Fibroblast of gingiva (primary cell): ENCODE results near the gene HBA1.
"Not testable (repeated sequence)": the region's sequence is repeated elsewhere in the genome, so short reads cannot be mapped to it uniquely, and the experiment has no call there.

Source experiments
- DNase-seq: peaks from one replicate; pipeline ENCODE4 v3.0.0-alpha.2; 2011; ENCODE audit warnings: low read depth

The HBA1 gene

DNA sequence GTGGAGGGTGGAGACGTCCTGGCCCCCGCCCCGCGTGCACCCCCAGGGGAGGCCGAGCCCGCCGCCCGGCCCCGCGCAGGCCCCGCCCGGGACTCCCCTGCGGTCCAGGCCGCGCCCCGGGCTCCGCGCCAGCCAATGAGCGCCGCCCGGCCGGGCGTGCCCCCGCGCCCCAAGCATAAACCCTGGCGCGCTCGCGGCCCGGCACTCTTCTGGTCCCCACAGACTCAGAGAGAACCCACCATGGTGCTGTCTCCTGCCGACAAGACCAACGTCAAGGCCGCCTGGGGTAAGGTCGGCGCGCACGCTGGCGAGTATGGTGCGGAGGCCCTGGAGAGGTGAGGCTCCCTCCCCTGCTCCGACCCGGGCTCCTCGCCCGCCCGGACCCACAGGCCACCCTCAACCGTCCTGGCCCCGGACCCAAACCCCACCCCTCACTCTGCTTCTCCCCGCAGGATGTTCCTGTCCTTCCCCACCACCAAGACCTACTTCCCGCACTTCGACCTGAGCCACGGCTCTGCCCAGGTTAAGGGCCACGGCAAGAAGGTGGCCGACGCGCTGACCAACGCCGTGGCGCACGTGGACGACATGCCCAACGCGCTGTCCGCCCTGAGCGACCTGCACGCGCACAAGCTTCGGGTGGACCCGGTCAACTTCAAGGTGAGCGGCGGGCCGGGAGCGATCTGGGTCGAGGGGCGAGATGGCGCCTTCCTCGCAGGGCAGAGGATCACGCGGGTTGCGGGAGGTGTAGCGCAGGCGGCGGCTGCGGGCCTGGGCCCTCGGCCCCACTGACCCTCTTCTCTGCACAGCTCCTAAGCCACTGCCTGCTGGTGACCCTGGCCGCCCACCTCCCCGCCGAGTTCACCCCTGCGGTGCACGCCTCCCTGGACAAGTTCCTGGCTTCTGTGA is at the start of gene HBA1:
HBA1 (plus strand) TSS at position 204 of the 906 bp plus-strand sequence; CDS start at position 241, 37 bp downstream.
- not testable (repeated sequence) for DNase-seq

DNA sequence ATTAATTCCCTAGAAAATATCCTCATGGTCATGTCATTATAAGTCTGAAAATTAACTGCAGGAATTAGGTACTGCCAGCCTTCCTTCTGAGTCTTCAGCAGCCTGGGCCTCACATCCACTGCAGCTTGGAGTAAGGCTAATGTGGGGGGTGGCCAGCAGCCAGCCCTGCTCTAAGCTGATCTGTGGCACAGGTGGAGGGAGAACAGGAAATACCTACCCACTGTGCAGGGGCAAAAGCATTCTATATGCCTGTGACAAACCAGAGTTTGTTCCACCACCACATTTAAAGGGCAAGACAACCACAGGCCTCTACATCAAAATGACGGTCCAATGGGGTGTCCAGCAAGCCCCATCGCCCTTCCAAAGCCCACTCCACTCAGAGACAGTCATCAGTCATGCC is 47.4 kb upstream of the HBA1 start:
- no peak for DNase-seq

DNA sequence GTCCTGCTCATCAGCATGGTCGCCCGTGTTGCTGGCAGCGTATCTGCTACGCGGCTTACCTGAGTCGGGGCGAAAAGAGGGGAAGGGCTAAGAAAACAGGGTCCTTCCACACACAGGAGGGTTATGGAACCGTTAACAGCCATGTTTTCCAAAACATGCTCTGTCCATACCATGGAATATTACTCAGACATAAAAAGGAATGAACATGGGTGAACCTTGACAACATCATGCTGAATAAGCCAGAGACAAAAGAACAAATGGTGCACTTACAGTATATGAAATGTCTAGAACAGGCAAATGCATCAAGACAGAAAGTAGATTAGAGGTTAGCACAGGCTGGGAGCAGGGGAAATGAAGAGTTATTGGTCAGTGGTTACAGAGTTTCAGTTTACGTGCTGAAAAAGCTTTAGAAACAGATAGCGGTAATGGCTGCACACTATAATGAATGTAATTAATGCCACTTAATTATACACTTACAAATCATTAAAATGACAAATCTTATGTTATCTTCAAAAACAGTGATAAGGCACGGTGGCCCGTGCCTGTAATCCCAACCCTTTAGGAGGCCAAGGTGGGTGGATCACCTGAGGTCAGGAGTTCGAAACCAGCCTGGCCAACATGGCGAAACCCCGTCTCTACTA is 45.8 kb upstream of the HBA1 start:
- no peak for DNase-seq

DNA sequence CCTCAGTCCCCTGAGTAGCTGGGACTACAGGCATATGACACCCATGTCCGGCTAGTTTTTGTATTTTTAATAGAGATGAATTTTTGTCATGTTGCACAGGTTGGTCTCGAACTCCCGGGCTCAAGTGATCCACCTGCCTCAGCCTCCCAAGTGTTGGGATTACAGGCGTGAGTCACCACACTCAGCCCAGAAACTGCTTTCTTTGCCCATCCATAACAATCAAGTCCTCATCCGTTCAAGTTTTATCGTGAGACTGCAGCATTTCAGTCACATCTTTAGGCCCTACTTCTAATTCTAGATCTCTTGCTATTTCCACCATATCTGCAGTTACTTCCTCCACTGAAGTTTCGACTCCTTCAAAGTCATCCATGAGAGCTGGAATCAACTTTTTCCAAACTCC is 44.4 kb upstream of the HBA1 start:
- no peak for DNase-seq

DNA sequence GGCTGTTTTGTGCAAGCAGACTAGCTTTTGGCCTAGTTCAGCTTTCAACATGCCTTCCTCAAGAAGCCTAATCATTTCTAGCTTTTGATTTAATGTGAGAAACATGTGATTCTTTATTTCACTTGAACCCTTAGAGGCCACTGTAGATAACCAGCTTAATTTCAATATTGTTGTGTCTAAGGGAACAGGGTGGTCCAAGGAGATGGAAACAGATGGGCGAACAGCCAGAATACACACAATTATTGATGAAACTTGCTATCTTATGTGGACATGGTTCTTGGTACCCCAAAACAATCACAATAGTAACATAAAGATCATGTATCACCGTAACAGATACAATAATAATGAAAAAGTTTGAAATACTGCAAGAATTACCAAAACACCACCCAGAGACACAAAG is 42.8 kb upstream of the HBA1 start:
- no peak for DNase-seq

DNA sequence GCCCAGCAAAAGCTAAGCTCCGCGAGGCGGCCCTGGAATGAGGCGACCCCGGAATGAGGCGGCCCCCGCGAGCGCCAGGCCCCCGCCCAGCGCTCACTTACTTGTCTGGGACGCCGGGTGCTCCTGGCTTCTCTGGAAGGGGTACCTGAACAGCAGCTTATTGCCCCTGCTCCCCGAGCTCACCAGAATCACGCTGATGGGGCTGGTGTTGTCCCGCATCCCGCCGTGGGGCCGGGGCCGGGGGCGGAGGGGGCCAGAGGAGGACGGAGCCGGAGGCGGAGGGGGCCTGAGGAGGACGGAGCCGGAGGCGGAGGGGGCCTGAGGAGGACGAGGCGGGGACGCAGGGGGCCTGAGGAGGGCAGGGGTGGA is 38.4 kb upstream of the HBA1 start:
- no peak for DNase-seq

DNA sequence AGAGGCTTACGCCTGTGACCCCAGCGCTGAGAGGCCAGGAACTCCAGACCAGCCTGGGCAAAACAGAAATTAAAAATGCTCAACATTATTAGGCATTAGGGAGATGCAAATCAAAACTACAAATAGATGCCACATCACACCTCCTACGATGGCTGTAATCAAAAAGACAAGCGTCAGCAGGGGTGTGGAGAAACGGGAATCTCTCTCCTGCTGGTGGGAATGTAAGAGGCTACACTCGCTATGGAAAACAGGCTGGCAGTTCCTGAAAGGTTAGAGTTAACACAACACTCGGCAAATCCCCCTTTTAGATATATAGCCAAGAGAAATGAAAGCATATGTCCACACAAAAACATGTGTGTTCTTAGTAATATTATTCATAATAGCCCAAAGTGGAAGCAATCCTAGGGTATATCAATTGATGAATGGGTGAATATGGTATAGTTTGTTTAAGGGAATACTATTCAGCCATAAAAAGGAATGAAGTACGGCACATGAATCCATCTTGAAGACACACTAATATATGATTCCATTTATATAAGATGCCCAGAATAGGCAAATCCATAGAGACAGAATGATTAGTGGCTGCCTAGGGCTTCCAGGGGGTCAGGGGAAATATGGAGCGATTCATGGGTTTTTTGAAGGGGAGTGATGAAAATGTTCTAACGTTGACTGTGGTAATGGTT is 36.2 kb upstream of the HBA1 start:
- no peak for DNase-seq

DNA sequence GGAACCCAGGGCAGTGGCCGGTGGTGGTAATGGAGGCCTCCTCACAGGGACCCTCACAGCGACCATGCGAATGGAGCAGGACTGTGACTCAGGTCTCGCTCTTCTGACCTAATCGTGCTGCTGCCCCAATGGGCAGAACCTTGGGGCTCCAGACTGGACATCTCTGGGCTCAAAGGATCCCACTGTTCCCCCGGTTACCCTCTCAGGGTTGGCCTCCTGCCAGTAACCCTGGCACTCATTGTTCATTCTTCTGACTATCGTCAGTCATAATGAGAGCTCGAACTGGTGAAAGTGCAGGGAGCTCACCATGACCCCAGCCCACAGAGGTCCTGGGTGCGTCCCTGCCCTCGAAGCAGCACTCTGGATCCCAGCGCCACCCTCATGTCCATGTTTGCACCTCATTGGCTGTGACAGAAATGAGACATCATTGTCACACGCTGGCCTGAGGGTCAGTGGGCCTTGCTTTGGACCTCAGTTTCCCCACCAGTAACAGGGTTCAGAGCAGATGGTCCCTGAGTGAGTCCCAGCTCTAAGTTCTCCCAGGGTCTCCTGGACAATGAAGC is 34.0 kb upstream of the HBA1 start:
- no peak for DNase-seq

DNA sequence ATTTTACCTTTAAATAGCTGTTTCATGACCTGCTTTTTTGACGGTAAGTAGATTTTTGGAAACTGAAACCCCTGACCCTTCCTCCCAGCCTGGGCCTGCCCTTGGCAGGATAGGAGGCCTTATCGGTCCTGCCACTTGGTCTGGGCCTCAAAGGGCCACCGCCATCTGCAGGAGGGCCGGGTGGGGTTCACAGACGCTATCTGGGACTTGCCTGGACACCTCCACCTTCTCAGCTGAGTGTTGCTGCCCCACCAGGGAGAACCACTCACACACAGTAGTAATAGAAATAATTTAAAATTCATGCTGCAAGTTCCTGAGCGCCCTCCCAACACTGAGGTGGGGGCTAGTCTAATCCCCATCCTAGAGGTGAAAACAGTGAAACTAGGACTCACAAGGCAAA is 33.4 kb upstream of the HBA1 start:
- DNase-seq: no peak

DNA sequence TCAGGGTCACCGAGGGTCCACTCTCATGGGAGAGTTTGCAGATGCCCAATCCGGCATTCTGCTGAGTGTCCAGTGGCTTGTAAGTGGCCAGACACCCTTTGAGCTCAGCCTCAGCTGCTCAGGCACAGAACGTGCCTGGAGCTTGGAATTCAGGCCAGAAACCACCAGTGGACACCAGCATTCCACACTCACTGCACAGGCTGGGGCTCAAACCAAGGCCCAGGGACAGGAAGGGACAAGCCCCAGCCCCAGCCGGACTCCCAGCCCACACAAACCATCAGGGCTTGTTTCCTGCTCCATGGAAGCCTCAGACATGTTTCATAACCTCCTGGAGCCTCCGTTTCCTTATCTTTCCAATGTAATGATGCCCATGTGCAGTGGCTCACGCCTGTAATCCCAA is 33.0 kb upstream of the HBA1 start:
- no peak for DNase-seq

DNA sequence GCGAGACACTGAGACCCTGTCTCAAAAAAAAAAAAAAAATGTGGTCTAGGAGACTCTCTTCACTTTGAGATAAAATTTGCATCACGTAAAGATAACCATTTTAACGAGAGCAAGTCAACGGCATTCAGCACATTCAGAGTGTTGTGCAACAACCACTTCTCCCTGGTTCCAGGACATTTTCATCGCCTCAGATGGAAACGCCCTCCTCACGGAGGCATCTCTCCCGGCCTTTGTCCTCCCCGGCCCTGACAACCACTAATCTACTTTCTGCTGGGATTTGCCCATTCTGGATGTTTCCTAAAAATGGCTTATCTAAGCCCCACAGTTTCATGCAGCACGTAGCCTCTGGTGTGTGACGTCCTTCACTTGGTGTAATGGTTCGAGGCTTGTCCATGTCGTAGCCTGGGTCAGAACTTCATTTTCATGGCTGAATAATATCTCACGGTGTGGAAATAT is 31.7 kb upstream of the HBA1 start:
- no peak for DNase-seq

DNA sequence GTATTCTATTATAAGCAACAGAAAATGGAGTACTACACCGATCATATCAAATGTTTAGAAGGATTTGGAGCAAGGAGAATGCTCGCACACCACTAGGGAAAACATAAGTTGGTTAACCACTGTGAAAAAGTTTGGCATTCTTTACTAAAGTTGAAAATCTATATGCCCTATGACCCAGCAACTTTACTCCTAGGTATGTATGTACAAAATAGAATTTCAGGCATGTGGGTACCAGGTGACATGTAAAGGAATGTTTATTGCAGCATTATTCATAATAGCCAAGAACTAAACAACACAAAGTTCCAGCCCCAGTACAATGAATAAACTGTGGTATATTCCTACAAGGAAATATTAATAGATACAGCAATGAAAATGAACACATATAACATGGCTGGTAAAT is 29.8 kb upstream of the HBA1 start:
- no peak for DNase-seq

DNA sequence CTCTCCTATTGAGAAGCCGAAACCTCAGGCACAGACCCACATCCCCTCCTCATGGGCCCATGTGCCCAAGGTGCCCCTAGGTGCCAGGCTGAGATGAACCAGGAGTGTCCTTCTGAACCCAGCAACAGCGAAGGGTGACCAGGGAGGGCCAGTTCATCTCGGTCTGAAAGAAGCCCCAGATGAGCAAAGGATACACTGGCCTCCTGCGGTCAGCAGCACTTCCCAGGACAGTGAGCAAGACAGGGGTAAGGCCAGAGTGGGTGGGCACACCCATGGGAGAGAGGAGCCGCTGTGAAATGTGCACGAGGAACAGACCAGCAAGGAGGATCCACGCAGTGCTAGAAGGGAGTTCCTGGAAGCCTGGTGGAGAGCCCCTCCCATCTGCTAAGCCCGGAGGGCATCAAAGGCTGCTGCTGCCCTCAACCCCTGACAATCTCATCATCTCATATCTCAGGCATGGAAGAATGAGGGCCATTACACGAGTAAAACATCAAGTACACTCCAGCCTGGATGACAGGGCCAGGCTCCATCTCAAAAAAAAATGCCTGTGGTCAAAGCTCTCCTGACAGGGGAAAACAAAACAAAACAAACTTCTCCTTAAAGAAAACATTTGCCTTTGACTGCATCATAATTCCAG is 27.3 kb upstream of the HBA1 start:
- no peak for DNase-seq

DNA sequence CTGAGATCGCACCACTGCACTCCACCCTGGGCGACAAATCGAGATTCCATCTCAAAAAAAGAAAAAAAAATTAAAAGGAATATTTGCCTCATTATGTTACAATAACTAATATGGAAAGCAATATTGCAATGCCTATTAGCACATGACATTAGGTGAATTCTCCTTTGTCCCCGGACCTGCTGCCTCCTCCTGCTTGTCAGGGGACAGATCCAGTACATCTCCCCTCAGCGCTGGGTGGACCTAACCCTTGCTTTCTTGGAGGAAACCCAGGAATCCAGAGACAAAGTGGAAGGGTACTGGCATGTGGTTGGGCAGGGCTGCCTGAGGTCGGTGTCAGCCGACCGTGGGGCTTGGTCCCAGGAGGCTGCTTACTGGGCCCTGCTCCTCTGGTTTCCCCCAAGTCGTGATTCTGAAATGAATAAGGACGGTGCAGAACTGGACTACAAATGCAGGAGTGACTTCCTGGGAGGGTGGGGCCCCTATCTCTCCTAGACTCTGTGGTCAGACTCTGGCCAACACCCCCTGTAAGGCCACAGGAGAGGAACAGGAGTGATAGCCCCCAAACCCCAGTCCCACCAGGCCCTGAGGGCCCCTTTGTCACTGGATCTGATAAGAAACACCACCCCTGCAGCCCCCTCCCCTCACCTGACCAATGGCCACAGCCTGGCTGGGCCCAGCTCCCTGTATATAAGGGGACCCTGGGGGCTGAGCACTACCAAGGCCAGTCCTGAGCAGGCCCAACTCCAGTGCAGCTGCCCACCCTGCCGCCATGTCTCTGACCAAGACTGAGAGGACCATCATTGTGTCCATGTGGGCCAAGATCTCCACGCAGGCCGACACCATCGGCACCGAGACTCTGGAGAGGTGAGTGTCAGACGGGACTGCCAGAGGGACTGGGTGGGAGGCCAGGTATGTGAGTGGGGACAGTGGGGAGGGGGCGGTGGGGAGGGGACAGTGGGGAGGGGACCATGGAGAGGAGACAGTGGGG is 24.0 kb upstream of the HBA1 start, which contains the start of gene HBZ:
HBZ (plus strand) TSS at position 504 of the 988 bp plus-strand sequence; CDS start at position 770, 266 bp downstream.
- DNase-seq: no peak

DNA sequence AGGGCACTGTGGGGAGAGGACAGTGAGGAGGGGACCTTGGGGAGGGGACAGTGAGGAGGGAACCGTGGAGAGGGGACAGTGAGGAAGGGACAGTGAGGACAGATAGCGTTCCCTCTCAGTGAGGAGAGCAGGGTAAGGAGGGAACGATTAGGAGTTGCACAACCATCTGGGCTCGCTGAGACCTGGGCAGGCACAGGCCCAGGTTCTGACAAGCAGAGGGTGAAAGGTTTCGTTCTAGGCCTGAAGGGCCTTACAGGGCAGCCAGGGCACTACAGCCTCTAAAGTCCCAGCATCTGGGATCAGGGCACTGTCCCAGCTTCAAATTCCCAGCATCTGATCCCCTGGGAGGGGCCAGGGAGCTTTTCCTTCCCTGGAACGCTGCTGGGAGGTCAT is 23.4 kb upstream of the HBA1 start:
- DNase-seq: not testable (repeated sequence)

DNA sequence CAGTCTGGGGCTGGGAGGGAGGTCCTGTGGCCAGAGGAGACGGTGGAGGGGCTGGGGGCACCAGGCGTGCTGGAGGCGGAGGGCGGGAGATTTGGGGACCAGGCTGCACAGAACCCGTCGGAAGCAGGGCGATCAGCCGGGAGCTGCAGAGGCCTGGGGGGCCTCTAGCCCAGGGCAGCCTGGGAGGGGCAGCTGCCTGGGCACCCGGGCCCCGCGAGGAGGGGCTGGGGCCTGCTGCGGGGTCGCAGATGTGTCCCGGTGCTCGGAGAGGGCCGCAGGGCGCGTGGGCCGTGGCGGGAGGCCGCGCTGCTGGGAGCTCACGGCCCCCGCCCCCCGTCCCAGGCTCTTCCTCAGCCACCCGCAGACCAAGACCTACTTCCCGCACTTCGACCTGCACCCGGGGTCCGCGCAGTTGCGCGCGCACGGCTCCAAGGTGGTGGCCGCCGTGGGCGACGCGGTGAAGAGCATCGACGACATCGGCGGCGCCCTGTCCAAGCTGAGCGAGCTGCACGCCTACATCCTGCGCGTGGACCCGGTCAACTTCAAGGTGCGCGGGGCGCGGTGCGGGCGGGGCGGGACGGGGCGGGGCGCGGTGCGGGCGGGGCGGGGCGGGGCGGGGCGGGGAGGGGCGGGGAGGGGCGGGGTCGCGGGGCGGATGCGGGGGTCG is 22.8 kb upstream of the HBA1 start:
- DNase-seq: not testable (repeated sequence)

DNA sequence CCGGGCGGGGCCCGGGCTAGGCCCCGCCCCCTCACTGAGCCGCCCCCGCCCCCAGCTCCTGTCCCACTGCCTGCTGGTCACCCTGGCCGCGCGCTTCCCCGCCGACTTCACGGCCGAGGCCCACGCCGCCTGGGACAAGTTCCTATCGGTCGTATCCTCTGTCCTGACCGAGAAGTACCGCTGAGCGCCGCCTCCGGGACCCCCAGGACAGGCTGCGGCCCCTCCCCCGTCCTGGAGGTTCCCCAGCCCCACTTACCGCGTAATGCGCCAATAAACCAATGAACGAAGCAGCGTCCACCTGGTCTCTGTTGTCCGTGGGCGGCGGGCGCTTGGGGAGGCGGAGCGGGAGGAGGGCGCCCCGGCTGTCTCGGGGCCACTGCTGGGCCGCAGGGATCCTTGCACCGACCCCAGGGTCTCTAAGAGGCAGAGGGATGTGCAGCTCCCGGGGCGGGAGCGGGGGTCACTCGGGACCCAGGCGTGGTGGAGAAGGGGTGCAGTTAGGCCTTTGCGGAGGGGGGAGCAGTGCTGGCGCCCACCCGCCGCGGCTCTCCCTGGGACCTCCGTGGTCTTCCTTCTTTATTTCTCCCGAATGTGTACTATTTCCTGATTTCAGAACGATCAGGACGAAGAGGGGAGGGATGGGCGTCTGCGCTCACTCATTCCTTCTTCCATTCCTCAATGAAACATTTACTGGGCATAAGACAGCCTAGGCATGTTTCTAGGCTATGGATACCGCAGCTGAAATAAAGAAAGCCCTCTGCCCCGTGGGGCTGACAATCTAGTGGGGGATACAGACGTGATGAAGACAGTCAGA is 22.1 kb upstream of the HBA1 start:
- DNase-seq: no peak

DNA sequence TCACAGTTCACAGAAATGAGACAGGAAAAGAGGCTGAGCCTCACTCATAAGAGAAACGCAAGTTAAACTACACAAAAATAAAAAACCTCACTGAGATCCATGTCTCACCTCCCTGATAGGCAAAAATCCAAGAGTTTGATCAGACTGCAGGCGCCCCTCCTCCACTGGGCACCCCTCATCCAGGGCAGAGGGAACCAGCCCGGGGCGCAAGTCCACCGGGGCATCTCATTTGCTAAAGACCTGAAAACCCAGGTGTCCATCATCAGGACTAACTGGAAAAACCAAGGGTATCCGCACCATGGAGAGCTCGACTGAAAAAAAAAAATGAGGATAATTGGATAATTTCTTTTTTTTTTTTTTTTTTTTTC is 21.5 kb upstream of the HBA1 start:
- no peak for DNase-seq

DNA sequence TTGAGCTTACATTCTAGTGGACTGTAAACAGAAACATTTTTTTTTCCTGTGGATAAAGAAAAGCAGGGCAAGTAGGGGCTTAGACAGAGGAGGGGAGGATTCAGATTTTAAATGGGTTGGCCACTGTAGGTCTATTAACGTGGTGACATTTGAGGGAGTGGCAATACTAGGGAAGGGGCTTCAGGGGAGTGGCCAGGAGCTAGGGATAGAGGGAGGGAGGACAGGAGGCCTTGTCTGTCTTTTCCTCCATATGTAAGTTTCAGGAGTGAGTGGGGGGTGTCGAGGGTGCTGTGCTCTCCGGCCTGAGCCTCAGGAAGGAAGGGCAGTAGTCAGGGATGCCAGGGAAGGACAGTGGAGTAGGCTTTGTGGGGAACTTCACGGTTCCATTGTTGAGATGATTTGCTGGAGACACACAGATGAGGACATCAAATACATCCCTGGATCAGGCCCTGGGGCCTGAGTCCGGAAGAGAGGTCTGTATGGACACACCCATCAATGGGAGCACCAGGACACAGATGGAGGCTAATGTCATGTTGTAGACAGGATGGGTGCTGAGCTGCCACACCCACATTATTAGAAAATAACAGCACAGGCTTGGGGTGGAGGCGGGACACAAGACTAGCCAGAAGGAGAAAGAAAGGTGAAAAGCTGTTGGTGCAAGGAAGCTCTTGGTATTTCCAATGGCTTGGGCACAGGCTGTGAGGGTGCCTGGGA is 17.2 kb upstream of the HBA1 start:
- no peak for DNase-seq
